ENCODE data around the gene CBLC. TPM values are rescaled to one million over a fixed set of nuclear protein-coding genes. Genes with fewer than 3 reads are reported as not detected.

The CBLC gene
- total and polyA plus RNA-seq, 2 of the 4 experiments (the other 2 are of a cell fraction) = not detected

DNA sequence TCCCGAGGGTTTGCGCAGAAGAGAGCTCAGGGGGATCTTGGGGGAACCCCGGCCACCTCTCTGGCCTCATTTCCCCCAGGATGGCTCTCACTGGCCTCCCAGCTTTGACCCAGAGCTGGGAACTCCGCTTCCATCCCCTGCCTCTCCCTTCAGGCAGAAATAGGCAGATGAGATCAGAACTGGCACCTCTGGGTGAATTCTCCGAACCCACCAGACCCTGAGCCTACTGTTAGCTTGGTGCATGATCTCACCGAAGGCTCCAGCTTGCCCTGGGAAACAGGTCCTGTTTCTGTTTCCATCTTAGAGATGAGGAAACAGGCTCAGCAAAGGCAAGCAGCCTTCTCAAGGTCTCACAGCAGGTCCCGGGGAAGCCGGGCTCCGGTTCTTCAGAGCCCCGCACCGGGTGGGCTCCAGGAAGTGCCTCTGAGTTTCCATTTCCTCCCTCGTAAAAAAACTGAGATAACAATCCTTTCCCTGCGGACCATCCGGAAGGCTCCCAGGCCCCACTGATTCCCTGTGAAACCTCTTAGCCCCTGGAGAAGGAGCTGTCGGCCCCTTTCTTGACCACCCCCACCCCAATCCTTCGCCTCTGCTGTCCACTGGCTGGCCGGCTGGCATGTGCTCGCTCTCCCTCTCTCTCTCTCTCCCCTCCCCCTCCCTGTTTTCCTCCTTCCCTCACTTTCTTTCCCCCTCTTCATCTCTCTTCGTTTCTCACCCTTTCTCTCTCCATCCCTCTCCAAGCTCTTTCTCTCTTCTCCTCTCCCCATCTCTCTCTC is 70.5 kb downstream of the CBLC start:
- Histone ChIP-seq H3K56ac (ENCODE audit: extremely low read depth, insufficient read depth, low read length) (peak overlapping the region; percentile 39), H3K14ac (replicated peaks; ENCODE audit: low read depth, low read length) (peak overlapping the region; percentile 92), H3K4ac (ENCODE audit: low read depth, low read length) (peak overlapping the region; percentile 84), H2BK15ac (ENCODE audit: low read depth, low read length) (no peak overlapping the region), H3K4me1 (ENCODE audit: control insufficient read depth, insufficient read depth, low read length) (peaks cover 12% of the 10 kb centered on the region), H3K9me3 (ENCODE audit: control insufficient read depth, insufficient read depth, low read length) (no peaks in the 10 kb centered on the region), H3K4me2 (ENCODE audit: low read depth, low read length) (peak overlapping the region; percentile 95), H3K79me1 (ENCODE audit: low read depth in 1 of 2, low read length in 2 of 2) (peaks cover 0 to 56% of the 10 kb centered on the region in 2 experiments; a peak in 2 of 4 replicates), H2AK5ac (ENCODE audit: low read depth, low read length) (peak overlapping the region; percentile 96), H3K27ac (ENCODE audit: insufficient read depth, low read length) (peak overlapping the region; percentile 97), H2AK9ac (replicated peaks; ENCODE audit: low read depth, low read length, poor library complexity) (peak overlapping the region; percentile 67), H2BK120ac (ENCODE audit: low read depth, low read length) (peak overlapping the region; percentile 43), H3K4me3 (ENCODE audit: insufficient read depth, low read depth, low read length) (peak overlapping the region; percentile 97), H2BK20ac (ENCODE audit: low read depth, low read length) (no peak overlapping the region), H3K27me3 (ENCODE audit: control insufficient read depth, insufficient read depth, low read length) (no peaks in the 10 kb centered on the region), H4K5ac (ENCODE audit: low read depth, low read length) (peak overlapping the region; percentile 31), H4K8ac (ENCODE audit: low read depth in 2 of 2, low read length in 2 of 2) (peak overlapping the region; percentile 36 to 56; a peak in 3 of 4 replicates), H3K23ac (ENCODE audit: low read depth, low read length) (peak overlapping the region; percentile 97), H3K9me1 (ENCODE audit: insufficient read depth, low read length) (peaks cover 8% of the 10 kb centered on the region), H3K36me3 (ENCODE audit: control insufficient read depth, insufficient read depth, low read length) (peaks cover 5% of the 10 kb centered on the region; the same call in 1 of the 2 replicates), H2BK5ac (ENCODE audit: low read depth, low read length, poor library complexity, severe bottlenecking) (peak overlapping the region; percentile 51), H4K20me1 (ENCODE audit: insufficient read depth, low read length) (peaks cover 57% of the 10 kb centered on the region), H3K18ac (ENCODE audit: low read depth, low read length) (peak overlapping the region; percentile 18), H2AFZ (replicated peaks; ENCODE audit: low read length, poor library complexity) (peak overlapping the region; percentile 75), H3K9ac (ENCODE audit: low read depth, low read length) (peak overlapping the region; percentile 100), H4K91ac (ENCODE audit: insufficient read depth, low read depth, low read length) (peak overlapping the region; percentile 60)
- intact Hi-C loops (cut with micrococcal nuclease) (loop anchor here (5.0 kb wide), 1 partner anchor 276 kb away; no protein-coding TSS in a partner anchor), dilution Hi-C loops (cut with HindIII; ENCODE audit: low sequenced_read_pairs, unreplicated experiment) (no loop called here), in situ Hi-C loops (cut with MboI; ENCODE audit: low sequenced_read_pairs) (no loop called here)
- TF ChIP-seq POLR2A (IDR thresholded peaks at IDR 0.05; ENCODE audit: low read depth, low read length) (peak; percentile 19; the same call in 1 of the 2 replicates), RFX5 (IDR thresholded peaks at IDR 0.05; ENCODE audit: low read depth, low read length) (no peak), MXI1 (IDR thresholded peaks at IDR 0.05; ENCODE audit: borderline replicate concordance, low read depth, low read length) (0 out of 2 replicates have a peak, but pooled peaks have one; percentile 17)
- DNase-seq = peak; percentile 57
- CTCF ChIA-PET = interaction anchor here (1.0 kb wide), 1 partner anchor 77 kb away, joined by 3 read pairs; no protein-coding TSS in a partner anchor
- BruUV-seq (replicated peaks) = no TSS peak
- WGBS, 2 experiments (ENCODE audit: extremely low coverage in 2 of 2, insufficient read length in 1 of 2) = 4% methylated on average over 7 of the region's 19 CpGs; no CpG with 5 or more reads in 1 of the 2 experiments
- POLR2A ChIA-PET (ENCODE audit: unreplicated experiment) = interaction anchor here (0.5 kb wide), 1 partner anchor 1178 kb away, joined by 11 read pairs; the partner anchor contains the start of gene PLAUR
- no peak for ATAC-seq (ENCODE audit: low read depth)

Measured in IMR-90 (cell line).